HepG2 (cell line): ENCODE measurements around the gene ATXN2. TPM values are rescaled to one million over a fixed set of nuclear protein-coding genes. Genes with fewer than 3 reads are reported as not detected.

ENCODE experiments used
- ATAC-seq: fragments of 200-7000 bp; cut with Tn5 transposase; 3 replicates; pipeline ENCODE4 v1.9.1; 2020; ENCODE audit warnings: mild to moderate bottlenecking, moderate library complexity
- BruUV-seq: library from RNA; stranded (reverse); fragments of 400-500 nt; replicated peaks from 2 replicates; lab custom pipeline; 2021; lab: Mats Ljungman, UMichigan
- CTCF ChIA-PET: fragments of 300-600 bp; formaldehyde crosslinking; extraction: SDS; loops from one replicate; lab custom pipeline; 2021; ENCODE audit warnings: low total read pairs, inconsistent platforms, low intra/inter-chr PET ratio; lab: Yijun Ruan, JAX
- POLR2A ChIA-PET: fragments of 350-600 bp; sonication (Branson Sonifier 250); formaldehyde crosslinking; loops from one replicate; lab custom pipeline; 2020; ENCODE audit warnings: antibody characterized with exemption, inconsistent platforms; lab: Yijun Ruan, JAX
- DNase-seq: peaks from one replicate; pipeline ENCODE4 v3.0.0-alpha.2; 2015; ENCODE audit warnings: low spot score
- FAIRE-seq: peaks from 3 replicates; lab custom pipeline; 2011; peaks lifted over from hg19 to GRCh38; lab: Jason Lieb, UNC
- H2AFZ ChIP-seq: one replicate; pipeline ENCODE4 v1.6.1; 2011; ENCODE audit warnings: low read length, inconsistent platforms
- H3K27ac ChIP-seq: fragments of 300-600 bp; 3 replicates; pipeline ENCODE4 v1.8.0; 2011; ENCODE audit warnings: mixed run types, mild to moderate bottlenecking, mixed read lengths, low read length, inconsistent platforms; ENCODE audit not compliant: insufficient read depth; ENCODE audit errors: extremely low read length
- H3K27me3 ChIP-seq, 2 experiments: fragments of 200-600 bp in 1 of 2; 2 replicates in 1 of 2; 3 replicates in 1 of 2; pipeline versions ENCODE4 v1.6.0 to v1.8.0; 2011; ENCODE audit warnings: low read length in 2 of 2, mild to moderate bottlenecking in 2 of 2, moderate library complexity in 2 of 2, inconsistent platforms in 1 of 2; ENCODE audit not compliant: insufficient read depth in 2 of 2, control insufficient read depth in 1 of 2
- H3K36me3 ChIP-seq, 2 experiments: fragments of 200-600 bp in 1 of 2; replicated peaks in 1 of 2; 2 replicates in 1 of 2; 3 replicates in 1 of 2; pipeline versions ENCODE4 v1.5.1 to v1.8.0; 2011; ENCODE audit warnings: low read length in 2 of 2, inconsistent platforms in 1 of 2; ENCODE audit not compliant: insufficient read depth in 2 of 2, control insufficient read depth in 1 of 2
- H3K4me1 ChIP-seq: 2 replicates; pipeline ENCODE4 v1.5.1; 2012; ENCODE audit warnings: low read length, inconsistent platforms; ENCODE audit not compliant: insufficient read depth
- H3K4me2 ChIP-seq: 2 replicates; pipeline ENCODE4 v1.6.0; 2011; ENCODE audit warnings: low read depth, low read length, inconsistent platforms
- H3K4me3 ChIP-seq, 3 experiments: fragments of 200-600 bp in 1 of 3; sonication (generic), shearing (Covaris generic) in 1 of 3; replicated peaks in 1 of 3; 2 replicates each; pipeline ENCODE4 v1.5.1; 2011 to 2016; ENCODE audit warnings: low read length in 3 of 3, inconsistent platforms in 2 of 3, low read depth in 2 of 3, mild to moderate bottlenecking in 2 of 3, control low read depth in 1 of 3, mixed read lengths in 1 of 3; ENCODE audit not compliant: insufficient read depth in 1 of 3
- H3K79me2 ChIP-seq: one replicate; pipeline ENCODE4 v1.6.1; 2011; ENCODE audit warnings: low read length, inconsistent platforms; ENCODE audit not compliant: insufficient read depth
- H3K9ac ChIP-seq: 2 replicates; pipeline ENCODE4 v1.6.0; 2011; ENCODE audit warnings: mild to moderate bottlenecking, low read depth, low read length, inconsistent platforms; ENCODE audit not compliant: insufficient read depth
- H3K9me3 ChIP-seq: 2 replicates; pipeline ENCODE4 v1.5.1; 2012; ENCODE audit warnings: mild to moderate bottlenecking, low read length
- H4K20me1 ChIP-seq: 2 replicates; pipeline ENCODE4 v1.6.0; 2011; ENCODE audit warnings: inconsistent platforms, mild to moderate bottlenecking, low read length, moderate library complexity; ENCODE audit not compliant: insufficient read depth
- ARNT ChIP-seq: fragments of 450-650 bp; IDR thresholded peaks from 2 replicates; pipeline ENCODE4 v1.6.1; 2017
- ARNT2 ChIP-seq: sonication (generic); formaldehyde crosslinking; IDR thresholded peaks from 2 replicates; pipeline ENCODE4 v1.8.0; 2022; ENCODE audit warnings: mild to moderate bottlenecking, low read depth, missing genetic modification reagents, moderate library complexity
- CHD2 ChIP-seq: IDR thresholded peaks from 2 replicates; pipeline ENCODE4 v1.6.1; 2011; ENCODE audit warnings: low read depth, low read length, improper control_type of control experiment
- DRAP1 ChIP-seq: IDR thresholded peaks from 2 replicates; pipeline ENCODE4 v1.6.1; 2016; ENCODE audit warnings: missing genetic modification reagents, missing compliant biosample characterization
- HOXA7 ChIP-seq: sonication (generic); formaldehyde crosslinking; IDR thresholded peaks from 2 replicates; pipeline ENCODE4 v1.8.1; 2022; ENCODE audit warnings: mild to moderate bottlenecking, missing genetic modification reagents, moderate library complexity
- NPAS2 ChIP-seq: sonication (generic); formaldehyde crosslinking; IDR thresholded peaks from 2 replicates; pipeline ENCODE4 v1.8.0; 2022; ENCODE audit warnings: mild to moderate bottlenecking, missing genetic modification reagents, borderline replicate concordance
- ZNF451 ChIP-seq: sonication (generic); formaldehyde crosslinking; IDR thresholded peaks from 2 replicates; pipeline ENCODE4 v1.5.0; 2020; ENCODE audit warnings: mild to moderate bottlenecking, missing genetic modification reagents
- ZNF484 ChIP-seq: sonication (generic); formaldehyde crosslinking; IDR thresholded peaks from 2 replicates; pipeline ENCODE4 v1.5.1; 2020; ENCODE audit warnings: mild to moderate bottlenecking, low read depth, missing genetic modification reagents, borderline replicate concordance
- WGBS: methylation state at CpG from one replicate; pipeline ENCODE4 v1.1.6; 2017; ENCODE audit warnings: low lambda C conversion rate; 5-methylcytosine and 5-hydroxymethylcytosine counted together
- in situ Hi-C: cut with HindIII; loops from 2 replicates; pipeline ENCODE4 v1.10.0; 2017; ENCODE audit warnings: low pct_unique_long_range_greater_than_20kb; ENCODE audit not compliant: extremely low pct_ligation_motif_present
- intact Hi-C: fragments of 100-400 bp; cut with micrococcal nuclease; formaldehyde crosslinking; loops from one replicate; pipeline ENCODE4 v1.10.0; 2022; ENCODE audit not compliant: unreplicated experiment
- polyA plus RNA-seq, 8 experiments: library from polyadenylated mRNA; depleted of rRNA in 3 of 8; stranded (reverse) in 7 of 8; unstranded in 1 of 8; fragments of >200 nt; fragmentation: Illumina TruSeq in 4 of 8; extraction: Trizol in 4 of 8; gene quantifications; 2 replicates each; pipeline versions ENCODE4 v1.2.1 to v1.2.3, GENCODE V29; 2011 to 2016; ENCODE audit warnings: low read depth in 4 of 8, missing spikeins in 1 of 8, mixed read lengths in 1 of 8; ENCODE audit not compliant: insufficient read depth in 1 of 8
- total RNA-seq, 5 experiments: library from RNA; depleted of rRNA; stranded (reverse); fragments of >200 nt; fragmentation: Illumina TruSeq; extraction: Trizol; gene quantifications; 2 replicates each; pipeline ENCODE4 v1.2.3, GENCODE V29; 2016; ENCODE audit warnings: low read depth in 1 of 5
- TF ChIP-seq, protein P1 (sequence below): sonication (generic); formaldehyde crosslinking; IDR thresholded peaks from 2 replicates; pipeline ENCODE4 v1.5.0; 2020; ENCODE audit warnings: missing genetic modification reagents
- TF ChIP-seq, protein P2 (sequence below): IDR thresholded peaks from 2 replicates; pipeline ENCODE4 v1.6.1; 2016; ENCODE audit warnings: low read depth, control low read depth

ATXN2 gene
- total and polyA plus RNA-seq, 2 of the 13 experiments (the other 11 are each of a cell fraction or from before 2014, with no cell fraction given), result 18.1 to 27.1 TPM

DNA sequence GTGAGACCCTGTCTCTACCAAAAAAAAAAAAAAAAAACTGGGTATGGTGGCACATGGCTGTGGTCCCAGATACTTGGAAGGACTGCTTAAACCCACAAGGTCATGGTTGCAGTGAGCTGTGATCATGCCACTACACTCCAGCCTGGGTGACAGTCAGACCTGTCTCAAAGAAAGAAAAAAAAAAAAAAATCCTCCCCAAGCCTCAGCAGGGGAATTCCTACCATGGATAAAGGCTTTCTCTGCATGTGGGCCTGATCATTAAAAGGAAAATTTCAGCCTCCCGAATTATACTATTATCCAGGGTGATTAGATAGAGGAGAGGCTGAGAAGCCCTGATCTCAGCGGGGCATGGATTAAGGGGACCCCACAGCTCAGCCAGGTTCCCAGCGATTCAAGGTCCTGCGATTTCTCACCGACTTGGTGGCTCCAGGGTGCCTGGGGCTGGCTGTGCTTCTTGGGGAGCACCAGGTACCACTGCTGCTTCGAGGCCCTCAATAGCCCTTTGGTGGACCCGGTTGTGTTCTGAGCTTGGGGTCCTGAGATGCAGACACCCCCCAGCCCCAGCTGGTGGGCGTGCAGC lies 187.8 kb downstream of the ATXN2 start (continued):
- TF ChIP-seq CHD2 (no peak), ZNF484 (no peak)
- TF ChIP-seq, protein P1, sequence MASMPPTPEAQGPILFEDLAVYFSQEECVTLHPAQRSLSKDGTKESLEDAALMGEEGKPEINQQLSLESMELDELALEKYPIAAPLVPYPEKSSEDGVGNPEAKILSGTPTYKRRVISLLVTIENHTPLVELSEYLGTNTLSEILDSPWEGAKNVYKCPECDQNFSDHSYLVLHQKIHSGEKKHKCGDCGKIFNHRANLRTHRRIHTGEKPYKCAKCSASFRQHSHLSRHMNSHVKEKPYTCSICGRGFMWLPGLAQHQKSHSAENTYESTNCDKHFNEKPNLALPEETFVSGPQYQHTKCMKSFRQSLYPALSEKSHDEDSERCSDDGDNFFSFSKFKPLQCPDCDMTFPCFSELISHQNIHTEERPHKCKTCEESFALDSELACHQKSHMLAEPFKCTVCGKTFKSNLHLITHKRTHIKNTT (CRISPR knock-in tag), result no peak

- Histone ChIP-seq H3K4me1 (peaks cover 25% of the 10 kb centered on the region), H3K36me3 (peaks cover 0 to 9% of the 10 kb centered on the region in 2 experiments; a peak in 2 of 5 replicates), H3K9ac (no peak overlapping the region), H3K79me2 (peaks cover 39% of the 10 kb centered on the region), H3K27me3 (no peaks in the 10 kb centered on the region; a peak in 1 of 5 replicates), H2AFZ (no peak overlapping the region), H3K4me3 (no peak overlapping the region), H4K20me1 (peaks cover 43% of the 10 kb centered on the region)
- no peak for DNase-seq
- BruUV-seq, result no TSS peak
- no peak for FAIRE-seq
- CTCF ChIA-PET, result no interaction called here
- intact Hi-C loops (no loop called here), in situ Hi-C loops (no loop called here)
- 93% methylated on average over 9 of the region's 12 CpGs for WGBS
- no peak for ATAC-seq
- no peak for TF ChIP-seq ARNT
- no peak for TF ChIP-seq ARNT2 (CRISPR knock-in tag)
- no peak for TF ChIP-seq NPAS2 (CRISPR knock-in tag)
- TF ChIP-seq DRAP1 (CRISPR knock-in tag), result no peak
- TF ChIP-seq HOXA7 (CRISPR knock-in tag), result no peak
- no peak for TF ChIP-seq ZNF451 (CRISPR knock-in tag)
- TF ChIP-seq, protein P2, sequence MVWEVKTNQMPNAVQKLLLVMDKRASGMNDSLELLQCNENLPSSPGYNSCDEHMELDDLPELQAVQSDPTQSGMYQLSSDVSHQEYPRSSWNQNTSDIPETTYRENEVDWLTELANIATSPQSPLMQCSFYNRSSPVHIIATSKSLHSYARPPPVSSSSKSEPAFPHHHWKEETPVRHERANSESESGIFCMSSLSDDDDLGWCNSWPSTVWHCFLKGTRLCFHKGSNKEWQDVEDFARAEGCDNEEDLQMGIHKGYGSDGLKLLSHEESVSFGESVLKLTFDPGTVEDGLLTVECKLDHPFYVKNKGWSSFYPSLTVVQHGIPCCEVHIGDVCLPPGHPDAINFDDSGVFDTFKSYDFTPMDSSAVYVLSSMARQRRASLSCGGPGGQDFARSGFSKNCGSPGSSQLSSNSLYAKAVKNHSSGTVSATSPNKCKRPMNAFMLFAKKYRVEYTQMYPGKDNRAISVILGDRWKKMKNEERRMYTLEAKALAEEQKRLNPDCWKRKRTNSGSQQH (CRISPR knock-in tag), result no peak
- TF ChIP-seq, all 625 proteins: peak for 0
- no peaks in the 10 kb centered on the region for H3K9me3 ChIP-seq
- POLR2A ChIA-PET, result no interaction called here
- no peak overlapping the region for H3K4me2 ChIP-seq
- no peak overlapping the region for H3K27ac ChIP-seq
Observed at GRCh38 chr12:111410431-111411184, 188.5 kb downstream of the ATXN2 start.
